Right atrium auricular region (tissue), 2 donors: ENCODE results near the gene PRUNE2. TPM values are rescaled to one million over a fixed set of nuclear protein-coding genes. Genes with fewer than 3 reads are reported as not detected.

ENCODE experiments used
- DNase-seq: peaks from one replicate; pipeline ENCODE4 v3.0.0-alpha.2; 2019; ENCODE audit warnings: low spot score
- H3K27ac ChIP-seq, 2 donors: fragments of 200-600 bp; sonication (generic); 1 replicate in 1 of 2; 2 replicates in 1 of 2; pipeline ENCODE4 v1.5.1; 2016 to 2019
- H3K27me3 ChIP-seq, 2 donors: fragments of 200-600 bp; sonication (generic); one replicate each; pipeline versions ENCODE4 v1.5.1 to v1.6.0; 2017 to 2019
- H3K36me3 ChIP-seq: fragments of 200-600 bp; sonication (generic); one replicate; pipeline ENCODE4 v1.5.1; 2016
- H3K4me1 ChIP-seq, 2 donors: fragments of 200-600 bp; sonication (generic); one replicate each; pipeline versions ENCODE4 v1.5.1 to v1.6.0; 2017 to 2019
- H3K4me3 ChIP-seq, 2 donors: fragments of 200-600 bp; sonication (generic); 1 replicate in 1 of 2; 2 replicates in 1 of 2; pipeline ENCODE4 v1.5.1; 2017 to 2019; ENCODE audit warnings: mild to moderate bottlenecking in 1 of 2, moderate library complexity in 1 of 2
- H3K9me3 ChIP-seq, 2 donors: fragments of 200-600 bp; sonication (generic); one replicate each; pipeline ENCODE4 v1.5.1; 2019
- CTCF ChIP-seq, 2 donors: fragments of 200-600 bp; sonication (generic); IDR thresholded peaks; one replicate each; pipeline ENCODE4 v1.5.1; 2019; ENCODE audit warnings: antibody characterized with exemption in 2 of 2
- total RNA-seq, 2 donors: library from RNA; depleted of rRNA; stranded (reverse); fragments of >200 nt; gene quantifications; one replicate each; pipeline ENCODE4 v1.1.0, GENCODE V29; 2016

PRUNE2 gene
- total RNA-seq, 2 donors from 2014 or later: 15.4 to 28.5 TPM

GRCh38 chr9:76654575-76654974, 251.3 kb downstream of the PRUNE2 start:
- Histone ChIP-seq H3K36me3 (no peaks in the 10 kb centered on the region), H3K9me3 (no peaks in the 10 kb centered on the region), H3K4me1 (peaks cover 0 to 38% of the 10 kb centered on the region in 2 donors), H3K27ac (peak overlapping the region; percentile 32 to 48), H3K27me3 (no peaks in the 10 kb centered on the region), H3K4me3 (no peak overlapping the region)
- no peak for TF ChIP-seq CTCF (IDR thresholded peaks at IDR 0.05)
- DNase-seq: no peak

- Histone ChIP-seq H3K4me1 (peaks cover 0 to 38% of the 10 kb centered on the region in 2 donors), H3K4me3 (no peak overlapping the region), H3K9me3 (no peaks in the 10 kb centered on the region), H3K36me3 (no peaks in the 10 kb centered on the region), H3K27me3 (no peaks in the 10 kb centered on the region), H3K27ac (peak overlapping the region; percentile 32 to 48)
- DNase-seq: no peak
- no peak for TF ChIP-seq CTCF (IDR thresholded peaks at IDR 0.05)
Observed at GRCh38 chr9:76654051-76654461, 251.9 kb downstream of the PRUNE2 start.

GRCh38 chr9:76652894-76653293, 253.0 kb downstream of the PRUNE2 start:
- Histone ChIP-seq H3K27me3 (no peaks in the 10 kb centered on the region), H3K9me3 (no peaks in the 10 kb centered on the region), H3K4me3 (no peak overlapping the region), H3K4me1 (peaks cover 0 to 38% of the 10 kb centered on the region in 2 donors), H3K27ac (no peak overlapping the region), H3K36me3 (no peaks in the 10 kb centered on the region)
- TF ChIP-seq CTCF (IDR thresholded peaks at IDR 0.05): no peak
- DNase-seq: no peak

DNA sequence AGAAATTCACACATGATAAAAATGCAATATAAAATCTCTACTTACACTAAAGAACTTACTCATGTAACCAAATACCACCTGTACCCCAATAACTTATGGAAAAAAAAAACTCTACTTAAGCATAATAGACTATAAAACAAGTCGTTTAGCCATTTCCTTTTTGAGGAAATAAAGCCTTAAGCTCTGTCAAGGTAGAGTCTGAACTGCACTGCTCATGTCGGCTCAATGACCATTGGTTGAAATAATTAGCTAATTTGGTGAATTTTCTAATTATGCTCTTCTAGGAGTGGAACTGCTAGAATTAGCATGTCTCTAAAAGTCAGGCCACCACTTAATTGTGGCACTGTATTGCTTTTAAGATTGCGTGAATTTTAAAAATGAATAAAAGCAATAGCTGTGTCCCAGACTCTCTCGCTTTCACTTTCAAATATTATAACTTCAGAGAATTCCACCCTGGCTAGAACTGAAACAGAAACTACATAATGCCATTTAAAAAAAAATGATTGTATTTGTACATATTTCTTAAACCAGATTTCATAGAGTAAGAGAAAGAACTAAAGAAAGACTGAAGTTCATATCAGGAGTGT, 254.7 kb downstream of the PRUNE2 start:
- no peaks in the 10 kb centered on the region for H3K36me3 ChIP-seq
- no peaks in the 10 kb centered on the region for H3K9me3 ChIP-seq
- H3K4me3 ChIP-seq: peak overlapping the region; percentile 9 to 21
- peak overlapping the region in 1 of 2 donors; percentile 11 for H3K27ac ChIP-seq
- DNase-seq: no peak
- peaks cover 0 to 38% of the 10 kb centered on the region in 2 donors for H3K4me1 ChIP-seq
- TF ChIP-seq CTCF (IDR thresholded peaks at IDR 0.05): no peak
- H3K27me3 ChIP-seq: no peaks in the 10 kb centered on the region

GRCh38 chr9:76650692-76651091, 255.2 kb downstream of the PRUNE2 start:
- peaks cover 0 to 38% of the 10 kb centered on the region in 2 donors for H3K4me1 ChIP-seq
- no peaks in the 10 kb centered on the region for H3K9me3 ChIP-seq
- no peak overlapping the region for H3K4me3 ChIP-seq
- no peaks in the 10 kb centered on the region for H3K27me3 ChIP-seq
- DNase-seq: no peak
- no peaks in the 10 kb centered on the region for H3K36me3 ChIP-seq
- no peak for TF ChIP-seq CTCF (IDR thresholded peaks at IDR 0.05)
- H3K27ac ChIP-seq: no peak overlapping the region

DNA sequence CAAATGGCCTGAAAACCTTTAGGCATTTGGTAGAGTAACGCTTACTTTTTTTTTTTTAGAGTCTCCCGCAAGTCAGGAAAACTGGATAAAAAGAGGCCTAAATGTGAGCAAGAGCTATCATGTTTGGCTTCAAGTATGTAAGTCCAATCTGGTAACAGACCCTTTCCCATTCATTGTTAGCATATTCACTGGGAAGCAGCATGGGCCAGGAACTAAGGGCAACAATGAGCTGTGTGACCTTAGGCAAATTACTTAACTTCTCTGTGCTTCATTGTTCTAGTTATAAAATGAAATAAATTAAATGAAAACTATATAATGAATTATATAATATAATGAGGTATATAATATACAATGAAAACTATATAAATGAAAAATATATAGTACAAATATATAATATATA, 256.0 kb downstream of the PRUNE2 start:
- H3K4me1 ChIP-seq: peaks cover 0 to 30% of the 10 kb centered on the region in 2 donors
- H3K4me3 ChIP-seq: no peak overlapping the region
- no peak overlapping the region for H3K27ac ChIP-seq

More for the DNA sequence above, 256.0 kb downstream of the PRUNE2 start:
- no peaks in the 10 kb centered on the region for H3K9me3 ChIP-seq
- no peaks in the 10 kb centered on the region for H3K36me3 ChIP-seq
- no peak for TF ChIP-seq CTCF (IDR thresholded peaks at IDR 0.05)
- DNase-seq: no peak
- H3K27me3 ChIP-seq: no peaks in the 10 kb centered on the region
